H1 (cell line): ENCODE results near the gene CLCA4. TPM values are rescaled to one million over a fixed set of nuclear protein-coding genes. Genes with fewer than 3 reads are reported as not detected.

Experiments used
- CTCF ChIA-PET: fragments of 300-600 bp; sonication (Branson Sonifier 250); formaldehyde crosslinking; loops from one replicate; lab custom pipeline; 2021; ENCODE audit not compliant: partially characterized antibody; lab: Charles Lee
- POLR2A ChIA-PET: fragments of 300-600 bp; sonication (Branson Sonifier 250); formaldehyde crosslinking; loops from one replicate; lab custom pipeline; 2021; ENCODE audit warnings: inconsistent platforms; ENCODE audit not compliant: partially characterized antibody; lab: Charles Lee
- DNase-seq, 2 experiments: peaks; one replicate each; pipeline versions ENCODE4 v3.0.0 to v3.0.0-alpha.2; 2010 to 2022; ENCODE audit warnings: low spot score in 2 of 2, low read depth in 1 of 2, mixed read lengths in 1 of 2
- FAIRE-seq: peaks from 2 replicates; lab custom pipeline; 2011; peaks lifted over from hg19 to GRCh38; lab: Jason Lieb, UNC
- H2AFZ ChIP-seq: 2 replicates; pipeline ENCODE4 v1.8.1; 2012; ENCODE audit warnings: low read length, inconsistent platforms
- H2AK5ac ChIP-seq: 2 replicates; pipeline ENCODE4 v1.6.1; 2013; ENCODE audit warnings: low read depth, low read length
- H2BK120ac ChIP-seq: replicated peaks from 2 replicates; pipeline ENCODE3; 2013; ENCODE audit warnings: low read depth, low read length, inconsistent platforms
- H2BK12ac ChIP-seq: 2 replicates; pipeline ENCODE4 v1.6.1; 2013; ENCODE audit warnings: low read depth, low read length
- H2BK15ac ChIP-seq: 2 replicates; pipeline ENCODE4 v1.6.1; 2013; ENCODE audit warnings: low read length
- H2BK20ac ChIP-seq: 2 replicates; pipeline ENCODE4 v1.6.1; 2013; ENCODE audit warnings: low read length
- H2BK5ac ChIP-seq: 2 replicates; pipeline ENCODE4 v1.6.1; 2013; ENCODE audit warnings: low read depth, low read length
- H3K14ac ChIP-seq: 2 replicates; pipeline ENCODE4 v1.6.1; 2013; ENCODE audit warnings: inconsistent platforms; ENCODE audit not compliant: insufficient read length
- H3K18ac ChIP-seq: 2 replicates; pipeline ENCODE4 v1.6.1; 2013; ENCODE audit warnings: low read length; ENCODE audit errors: extremely low read depth
- H3K23ac ChIP-seq: 2 replicates; pipeline ENCODE4 v1.6.1; 2013; ENCODE audit warnings: inconsistent platforms; ENCODE audit not compliant: insufficient read length
- H3K23me2 ChIP-seq: 2 replicates; pipeline ENCODE4 v1.6.1; 2013; ENCODE audit warnings: low read depth, low read length
- H3K27ac ChIP-seq: 2 replicates; pipeline ENCODE4 v1.6.1; 2011; ENCODE audit warnings: low read depth, low read length, inconsistent platforms
- H3K27me3 ChIP-seq, 4 experiments: replicated peaks in 1 of 4; 1 replicate in 1 of 4; 2 replicates in 3 of 4; pipeline versions ENCODE4 v1.6.1 to v1.8.1; 2011 to 2013; ENCODE audit warnings: low read length in 3 of 4, mild to moderate bottlenecking in 3 of 4, inconsistent platforms in 2 of 4, mixed read lengths in 2 of 4, moderate library complexity in 1 of 4; ENCODE audit not compliant: control insufficient read depth in 3 of 4, insufficient read depth in 3 of 4; ENCODE audit errors: extremely low read depth in 1 of 4
- H3K36me3 ChIP-seq, 4 experiments: 2 replicates each; pipeline versions ENCODE4 v1.6.1 to v1.8.1; 2011 to 2013; ENCODE audit warnings: mild to moderate bottlenecking in 4 of 4, low read length in 3 of 4, moderate library complexity in 2 of 4, control low read depth in 1 of 4, inconsistent platforms in 1 of 4; ENCODE audit not compliant: insufficient read depth in 4 of 4, control insufficient read depth in 2 of 4
- H3K4ac ChIP-seq: replicated peaks from 2 replicates; pipeline ENCODE3; 2013; ENCODE audit warnings: low read length, low read depth, mixed read lengths, inconsistent platforms; ENCODE audit not compliant: insufficient read length
- H3K4me1 ChIP-seq, 4 experiments: replicated peaks in 1 of 4; 1 replicate in 1 of 4; 2 replicates in 3 of 4; pipeline versions ENCODE4 v1.6.1 to v1.8.1; 2011 to 2013; ENCODE audit warnings: low read length in 3 of 4, inconsistent platforms in 2 of 4, mixed read lengths in 1 of 4; ENCODE audit not compliant: insufficient read depth in 4 of 4, control insufficient read depth in 3 of 4
- H3K4me2 ChIP-seq, 2 experiments: 2 replicates each; pipeline versions ENCODE4 v1.6.1 to v1.8.1; 2011 to 2013; ENCODE audit warnings: low read depth in 2 of 2, low read length in 2 of 2, control low read depth in 1 of 2, inconsistent platforms in 1 of 2, mild to moderate bottlenecking in 1 of 2; ENCODE audit not compliant: insufficient read depth in 1 of 2
- H3K4me3 ChIP-seq, 4 experiments: fragments of 200-600, 300-600 bp in 1 of 4; sonication (generic), shearing (Covaris generic), sonication (Bioruptor Twin) in 1 of 4; 2 replicates each; pipeline versions ENCODE4 v1.5.1 to v1.8.1; 2011 to 2016; ENCODE audit warnings: low read length in 4 of 4, low read depth in 3 of 4, control low read depth in 2 of 4, inconsistent platforms in 2 of 4, mild to moderate bottlenecking in 2 of 4, mixed read lengths in 1 of 4, moderate library complexity in 1 of 4; ENCODE audit not compliant: insufficient read depth in 2 of 4; ENCODE audit errors: extremely low read depth in 1 of 4
- H3K56ac ChIP-seq: replicated peaks from 2 replicates; pipeline ENCODE3; 2013; ENCODE audit warnings: low read depth, mild to moderate bottlenecking, mixed read lengths, low read length, inconsistent platforms; ENCODE audit not compliant: insufficient read length
- H3K79me1 ChIP-seq: 2 replicates; pipeline ENCODE4 v1.6.1; 2013; ENCODE audit warnings: low read depth, low read length, control low read depth
- H3K79me2 ChIP-seq, 2 experiments: 2 replicates each; pipeline versions ENCODE4 v1.6.1 to v1.8.1; 2012 to 2013; ENCODE audit warnings: low read length in 2 of 2, mild to moderate bottlenecking in 2 of 2, inconsistent platforms in 1 of 2; ENCODE audit not compliant: insufficient read depth in 2 of 2, control insufficient read depth in 1 of 2
- H3K9ac ChIP-seq, 4 experiments: replicated peaks in 1 of 4; 1 replicate in 1 of 4; 2 replicates in 3 of 4; pipeline versions ENCODE4 v1.6.1 to v1.8.1; 2011 to 2013; ENCODE audit warnings: low read depth in 3 of 4, low read length in 3 of 4, control low read depth in 2 of 4, mild to moderate bottlenecking in 2 of 4, moderate library complexity in 2 of 4, inconsistent platforms in 1 of 4; ENCODE audit errors: extremely low read depth in 1 of 4
- H3K9me3 ChIP-seq, 2 experiments: 2 replicates each; pipeline versions ENCODE4 v1.6.1 to v1.8.1; 2012 to 2013; ENCODE audit warnings: mild to moderate bottlenecking in 2 of 2, moderate library complexity in 2 of 2, control low read depth in 1 of 2, inconsistent platforms in 1 of 2, low read depth in 1 of 2, low read length in 1 of 2, mixed read lengths in 1 of 2; ENCODE audit not compliant: insufficient read depth in 2 of 2
- H4K20me1 ChIP-seq, 2 experiments: replicated peaks in 1 of 2; 2 replicates each; pipeline versions ENCODE3 to v1.8.1; 2011 to 2013; ENCODE audit warnings: inconsistent platforms in 2 of 2, low read length in 2 of 2, mild to moderate bottlenecking in 1 of 2; ENCODE audit not compliant: insufficient read depth in 2 of 2, control insufficient read depth in 1 of 2
- H4K5ac ChIP-seq: 2 replicates; pipeline ENCODE4 v1.6.1; 2013; ENCODE audit warnings: low read length, low read depth, mixed read lengths, inconsistent platforms; ENCODE audit not compliant: insufficient read length
- H4K8ac ChIP-seq: 2 replicates; pipeline ENCODE4 v1.8.0; 2013; ENCODE audit warnings: mild to moderate bottlenecking, moderate library complexity, low read length, inconsistent platforms; ENCODE audit not compliant: insufficient read depth; ENCODE audit errors: extremely low read depth
- H4K91ac ChIP-seq: replicated peaks from 2 replicates; pipeline ENCODE3; 2013; ENCODE audit warnings: low read length, mixed read lengths, inconsistent platforms; ENCODE audit not compliant: insufficient read length
- EGR1 ChIP-seq: IDR thresholded peaks from 2 replicates; pipeline ENCODE4 v1.6.1; 2011; ENCODE audit warnings: low read depth, low read length, borderline replicate concordance
- WGBS, 2 experiments: shearing (Covaris generic) in 1 of 2; methylation state at CpG; one replicate each; pipeline versions ENCODE4 v1.1.6 to v1.1.7; 2013 to 2015; ENCODE audit warnings: low lambda C conversion rate in 2 of 2, mixed read lengths in 2 of 2, inconsistent platforms in 1 of 2, low coverage in 1 of 2, missing lambda C conversion rate in 1 of 2; ENCODE audit not compliant: insufficient replicate concordance in 2 of 2, insufficient coverage in 1 of 2, insufficient read length in 1 of 2; ENCODE audit errors: extremely low coverage in 1 of 2, missing lambda C conversion rate in 1 of 2; 5-methylcytosine and 5-hydroxymethylcytosine counted together
- polyA plus RNA-seq, 7 experiments: library from polyadenylated mRNA; depleted of rRNA in 3 of 7; stranded (reverse) in 5 of 7; unstranded in 2 of 7; fragments of >200 nt in 5 of 7; fragments of 200-250 nt in 2 of 7; gene quantifications; 1 replicate in 5 of 7; 2 replicates in 1 of 7; 4 replicates in 1 of 7; pipeline versions ENCODE4 v1.2.1 to v1.2.3, GENCODE V29; 2011 to 2013; ENCODE audit warnings: missing spikeins in 2 of 7, mixed read lengths in 2 of 7
- total RNA-seq: library from RNA; stranded (reverse); fragmentation: NEBNext Ultra II Directional; extraction: Animal tissue kit (Norgen Biotek cat#: 25700); gene quantifications from 2 replicates; pipeline ENCODE4 v1.2.1, GENCODE V29; 2021

CLCA4 gene
- total and polyA plus RNA-seq, 2 of the 8 experiments (the other 6 are each of a cell fraction or from before 2014, with no cell fraction given), result not detected

- H3K23me2 ChIP-seq, result no peaks in the 10 kb centered on the region
- no peak overlapping the region for H2BK120ac ChIP-seq
- no peak overlapping the region for H3K23ac ChIP-seq
- POLR2A ChIA-PET, result no interaction called here
- no peak overlapping the region for H4K91ac ChIP-seq
- H3K56ac ChIP-seq, result no peak overlapping the region
- H3K4ac ChIP-seq, result no peak overlapping the region
- H3K79me2 ChIP-seq, result no peaks in the 10 kb centered on the region
- no peak overlapping the region for H3K27ac ChIP-seq
- H3K27me3 ChIP-seq, result no peaks in the 10 kb centered on the region
- no peak overlapping the region for H2AFZ ChIP-seq
- H3K14ac ChIP-seq, result no peak overlapping the region
- DNase-seq, result no peak
- no peaks in the 10 kb centered on the region for H3K9me3 ChIP-seq
- CTCF ChIA-PET, result no interaction called here
- no peak overlapping the region for H2AK5ac ChIP-seq
- no peak overlapping the region for H3K4me2 ChIP-seq
- H3K4me1 ChIP-seq, result no peaks in the 10 kb centered on the region
- H3K36me3 ChIP-seq, result no peaks in the 10 kb centered on the region
- H4K8ac ChIP-seq, result no peak overlapping the region
- no peak overlapping the region for H3K18ac ChIP-seq
- TF ChIP-seq EGR1, result no peak
- FAIRE-seq, result no peak
- H3K79me1 ChIP-seq, result no peaks in the 10 kb centered on the region
- no peak overlapping the region for H3K4me3 ChIP-seq
- no peak overlapping the region for H4K5ac ChIP-seq
- H4K20me1 ChIP-seq, result no peaks in the 10 kb centered on the region
- no peak overlapping the region for H3K9ac ChIP-seq
- no peak overlapping the region for H2BK12ac ChIP-seq
- H2BK5ac ChIP-seq, result no peak overlapping the region
- 85% methylated on average over 1 of the region's 1 CpG; no CpG with 5 or more reads in 1 of the 2 experiments for WGBS, 2 experiments
- no peak overlapping the region for H2BK20ac ChIP-seq
- no peak overlapping the region for H2BK15ac ChIP-seq
Measured at GRCh38 chr1:86563849-86564248, 17.0 kb downstream of the CLCA4 start.
